Measurements from ENCODE around the gene ATP5IF1. TPM values are rescaled to one million over a fixed set of nuclear protein-coding genes. Genes with fewer than 3 reads are reported as not detected.

Gene ATP5IF1
- total and polyA plus RNA-seq, 2 of the 8 experiments (the other 6 are each of a cell fraction or from before 2014, with no cell fraction given): 198 to 242 TPM

DNA sequence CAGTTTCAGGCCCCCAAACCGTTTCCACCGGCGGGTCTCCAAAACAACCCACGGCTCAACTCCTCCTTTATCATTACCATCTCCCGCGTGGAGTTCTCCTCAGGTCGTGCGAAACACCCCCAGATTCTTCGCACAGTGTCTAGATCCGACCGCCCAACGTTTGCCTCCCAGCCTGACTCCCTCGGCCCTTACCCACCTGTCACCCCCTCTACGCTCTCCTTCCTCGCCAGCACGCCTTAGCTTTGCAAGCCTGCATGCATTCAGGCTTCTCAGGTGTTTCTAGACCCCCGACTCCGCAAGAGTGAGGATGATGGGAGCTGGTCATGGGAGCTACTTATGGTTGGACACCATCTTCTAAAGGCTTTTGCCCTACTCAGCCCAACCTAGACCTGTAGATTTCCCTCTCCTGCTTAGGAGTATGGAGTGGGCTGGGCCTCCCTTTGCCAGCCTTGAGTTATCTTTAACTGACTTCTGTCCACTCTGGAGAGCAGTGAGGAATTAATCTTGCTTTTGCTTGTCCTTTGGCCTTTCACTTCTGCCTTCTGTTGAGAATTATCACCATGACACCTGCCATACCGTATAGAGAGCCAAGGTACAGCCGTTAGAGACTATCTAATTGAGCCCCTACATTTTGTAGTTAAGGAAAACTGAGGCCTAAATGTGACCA is 865 bp downstream of the ATP5IF1 start (continued):
- TF ChIP-seq, protein P1, sequence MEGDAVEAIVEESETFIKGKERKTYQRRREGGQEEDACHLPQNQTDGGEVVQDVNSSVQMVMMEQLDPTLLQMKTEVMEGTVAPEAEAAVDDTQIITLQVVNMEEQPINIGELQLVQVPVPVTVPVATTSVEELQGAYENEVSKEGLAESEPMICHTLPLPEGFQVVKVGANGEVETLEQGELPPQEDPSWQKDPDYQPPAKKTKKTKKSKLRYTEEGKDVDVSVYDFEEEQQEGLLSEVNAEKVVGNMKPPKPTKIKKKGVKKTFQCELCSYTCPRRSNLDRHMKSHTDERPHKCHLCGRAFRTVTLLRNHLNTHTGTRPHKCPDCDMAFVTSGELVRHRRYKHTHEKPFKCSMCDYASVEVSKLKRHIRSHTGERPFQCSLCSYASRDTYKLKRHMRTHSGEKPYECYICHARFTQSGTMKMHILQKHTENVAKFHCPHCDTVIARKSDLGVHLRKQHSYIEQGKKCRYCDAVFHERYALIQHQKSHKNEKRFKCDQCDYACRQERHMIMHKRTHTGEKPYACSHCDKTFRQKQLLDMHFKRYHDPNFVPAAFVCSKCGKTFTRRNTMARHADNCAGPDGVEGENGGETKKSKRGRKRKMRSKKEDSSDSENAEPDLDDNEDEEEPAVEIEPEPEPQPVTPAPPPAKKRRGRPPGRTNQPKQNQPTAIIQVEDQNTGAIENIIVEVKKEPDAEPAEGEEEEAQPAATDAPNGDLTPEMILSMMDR (IDR thresholded peaks at IDR 0.05; ENCODE audit: control extremely low read depth in 1 of 3, insufficient read depth in 1 of 3, low read depth in 1 of 3, low read length in 3 of 3): no peak
- TF ChIP-seq GABPA (IDR thresholded peaks at IDR 0.05; ENCODE audit: borderline replicate concordance, insufficient read depth, low read length): no peak
- no peak for TF ChIP-seq KDM1A (IDR thresholded peaks at IDR 0.05; ENCODE audit: borderline replicate concordance, low read length)
- no peak for TF ChIP-seq ZNF274 (IDR thresholded peaks at IDR 0.05; ENCODE audit: borderline replicate concordance, extremely low read depth, low read length)
- TF ChIP-seq SIX5 (IDR thresholded peaks at IDR 0.05; ENCODE audit: low read depth, low read length): no peak
- no peak for TF ChIP-seq SP4 (IDR thresholded peaks at IDR 0.05; ENCODE audit: low read length)

All from H1 (cell line).